Left lung (tissue), 14 donors: ENCODE results near the gene TMEM141. TPM values are rescaled to one million over a fixed set of nuclear protein-coding genes. Genes with fewer than 3 reads are reported as not detected.

ENCODE experiments used
- ATAC-seq: fragments of 200-7000 bp; cut with Tn5 transposase; one replicate; pipeline ENCODE4 v1.9.1; 2020; ENCODE audit warnings: moderate library complexity
- DNase-seq, 4 donors: peaks; one replicate each; pipeline ENCODE4 v3.0.0-alpha.2; 2013 to 2020
- H3K27ac ChIP-seq, 2 donors: fragments of 200-600 bp; sonication (generic) in 1 of 2; one replicate each; pipeline versions ENCODE4 v1.5.0 to v1.8.0; 2020 to 2021
- H3K27me3 ChIP-seq, 2 donors: fragments of 200-600 bp; sonication (generic) in 1 of 2; one replicate each; pipeline versions ENCODE4 v1.5.0 to v1.8.0; 2020 to 2021
- H3K36me3 ChIP-seq, 2 donors: fragments of 200-600 bp; sonication (generic) in 1 of 2; one replicate each; pipeline versions ENCODE4 v1.5.0 to v1.8.0; 2020 to 2021
- H3K4me1 ChIP-seq, 2 donors: fragments of 200-600 bp; one replicate each; pipeline ENCODE4 v1.8.0; 2021
- H3K4me3 ChIP-seq, 2 donors: fragments of 200-600 bp; sonication (generic) in 1 of 2; one replicate each; pipeline versions ENCODE4 v1.5.0 to v1.8.0; 2020 to 2021; ENCODE audit warnings: mild to moderate bottlenecking in 1 of 2
- H3K9me3 ChIP-seq, 2 donors: fragments of 200-600 bp; sonication (generic) in 1 of 2; one replicate each; pipeline versions ENCODE4 v1.5.0 to v1.8.0; 2020 to 2021
- CTCF ChIP-seq, 2 donors: fragments of 200-600 bp; sonication (generic) in 1 of 2; IDR thresholded peaks; one replicate each; pipeline versions ENCODE4 v1.5.0 to v1.8.0; 2021; ENCODE audit warnings: antibody characterized with exemption in 2 of 2
- intact Hi-C, 2 donors: fragments of 100-400 bp; cut with DNase I; formaldehyde crosslinking; loops; one replicate each; pipeline versions ENCODE4 v1.11.2 to v1.14.2; 2022
- long read RNA-seq, 12 donors: library from polyadenylated mRNA in 2 of 12; unstranded in 2 of 12; transcript quantifications; one replicate each; pipeline ENCODE4 v2.0.0 and lab custom pipeline, GENCODE V29; 2019 to 2026
- polyA plus RNA-seq, 6 donors: library from polyadenylated mRNA; unstranded; fragments of 120-200 nt; gene quantifications; one replicate each; pipeline ENCODE4 v1.2.1, GENCODE V29; 2013; ENCODE audit not compliant: insufficient read length in 6 of 6
- total RNA-seq, 2 donors: library from RNA; stranded (reverse); fragmentation: NEBNext Ultra II Directional; extraction: Animal tissue kit (Norgen Biotek cat#: 25700); gene quantifications; one replicate each; pipeline ENCODE4 v1.2.1, GENCODE V29; 2021
- donor health status: DM: no; HTN: yes; CAD: no.
- donor health status: DM: no; HTN: no; CAD: no.

The TMEM141 gene
- total RNA-seq (10 to 100 TPM; 74.3 to 76.6 TPM), polyA plus RNA-seq (10 to 100 TPM; 49.3 to 57.7 (median 52.8) TPM)
- long read RNA-seq, donor 1, transcript TMEM141-204 (4 exons, 683 nt), result minor isoform, 5 of 78 reads
- long read RNA-seq, donor 1, transcript TMEM141-201 (5 exons, 768 nt), result major isoform, 48 of 78 reads
- long read RNA-seq, donor 1, transcript TMEM141-202 (5 exons, 839 nt), result minor isoform, 7 of 78 reads
- long read RNA-seq, donor 1, partial matches to known transcripts, result 16 of 78 reads
- long read RNA-seq, donor 1, other reads (novel, unspliced or antisense), result 0 of 78 reads
- long read RNA-seq, donor 2, transcript TMEM141-201 (5 exons, 768 nt), result major isoform, 17 of 25 reads
- long read RNA-seq, donor 2, transcript TMEM141-202 (5 exons, 839 nt), result minor isoform, 5 of 25 reads
- long read RNA-seq, donor 2, partial matches to known transcripts, result 0 of 25 reads
- long read RNA-seq, donor 2, other reads (novel, unspliced or antisense), result 0 of 25 reads
- long read RNA-seq, donor 3, transcript TMEM141-201 (5 exons, 768 nt), result major isoform, 26 of 33 reads
- long read RNA-seq, donor 3, partial matches to known transcripts, result 0 of 33 reads
- long read RNA-seq, donor 3, other reads (novel, unspliced or antisense), result 0 of 33 reads
- long read RNA-seq, donor 4, transcript TMEM141-201 (5 exons, 768 nt), result major isoform, 28 of 38 reads
- long read RNA-seq, donor 4, transcript TMEM141-202 (5 exons, 839 nt), result minor isoform, 5 of 38 reads
- long read RNA-seq, donor 4, partial matches to known transcripts, result 2 of 38 reads
- long read RNA-seq, donor 4, other reads (novel, unspliced or antisense), result 1 of 38 reads
- long read RNA-seq, donor 5, transcript TMEM141-201 (5 exons, 768 nt), result major isoform, 43 of 56 reads
- long read RNA-seq, donor 5, transcript TMEM141-204 (4 exons, 683 nt), result minor isoform, 5 of 56 reads
- long read RNA-seq, donor 5, transcript TMEM141-202 (5 exons, 839 nt), result minor isoform, 5 of 56 reads
- long read RNA-seq, donor 5, partial matches to known transcripts, result 0 of 56 reads
- long read RNA-seq, donor 5, other reads (novel, unspliced or antisense), result 0 of 56 reads
- long read RNA-seq, donor 6, transcript TMEM141-201 (5 exons, 768 nt), result major isoform, 50 of 64 reads
- long read RNA-seq, donor 6, transcript TMEM141-202 (5 exons, 839 nt), result minor isoform, 10 of 64 reads
- long read RNA-seq, donor 6, partial matches to known transcripts, result 0 of 64 reads
- long read RNA-seq, donor 6, other reads (novel, unspliced or antisense), result 0 of 64 reads
- long read RNA-seq, donor 7, transcript TMEM141-201 (5 exons, 768 nt), result major isoform, 18 of 22 reads
- long read RNA-seq, donor 7, partial matches to known transcripts, result 0 of 22 reads
- long read RNA-seq, donor 7, other reads (novel, unspliced or antisense), result 0 of 22 reads
- long read RNA-seq, donor 8, transcript TMEM141-201 (5 exons, 768 nt), result major isoform, 29 of 36 reads
- long read RNA-seq, donor 8, partial matches to known transcripts, result 0 of 36 reads
- long read RNA-seq, donor 8, other reads (novel, unspliced or antisense), result 0 of 36 reads
- long read RNA-seq, donor 9, result 0 reads
- long read RNA-seq, donor 10, transcript TMEM141-204 (4 exons, 683 nt), result minor isoform, 7 of 78 reads
- long read RNA-seq, donor 10, transcript TMEM141-202 (5 exons, 839 nt), result minor isoform, 5 of 78 reads
- long read RNA-seq, donor 10, transcript TMEM141-201 (5 exons, 768 nt), result major isoform, 60 of 78 reads
- long read RNA-seq, donor 10, partial matches to known transcripts, result 1 of 78 reads
- long read RNA-seq, donor 10, other reads (novel, unspliced or antisense), result 4 of 78 reads
- long read RNA-seq, donor 11, transcript TMEM141-201 (5 exons, 768 nt), result major isoform, 17 of 29 reads
- long read RNA-seq, donor 11, transcript TMEM141-204 (4 exons, 683 nt), result minor isoform, 7 of 29 reads
- long read RNA-seq, donor 11, partial matches to known transcripts, result 0 of 29 reads
- long read RNA-seq, donor 11, other reads (novel, unspliced or antisense), result 0 of 29 reads
- long read RNA-seq, donor 12, transcript TMEM141-201 (5 exons, 768 nt), result major isoform, 21 of 23 reads
- long read RNA-seq, donor 12, partial matches to known transcripts, result 0 of 23 reads
- long read RNA-seq, donor 12, other reads (novel, unspliced or antisense), result 0 of 23 reads

- intact Hi-C loops, result no loop called here
- Histone ChIP-seq H3K36me3 (peaks cover 0 to 19% of the 10 kb centered on the region in 2 donors), H3K4me3 (peak within 1 kb of the TSS; percentile 74 to 75), H3K27ac (peak within 1 kb of the TSS; percentile 94 to 95), H3K9me3 (no peaks in the 10 kb centered on the region), H3K4me1 (peaks cover 8 to 47% of the 10 kb centered on the region in 2 donors), H3K27me3 (peaks cover 0 to 4% of the 10 kb centered on the region in 2 donors)
- peak; percentile 93 for ATAC-seq
- DNase-seq, result peak; percentile 99 to 100 (median 100)
- no peak for TF ChIP-seq CTCF (IDR thresholded peaks at IDR 0.05)
Observed at GRCh38 chr9:136790640-136791515, at the start of gene TMEM141. Gene TMEM141, plus strand, starts transcription at chr9:136791344. Its CDS starts 27 bp downstream, at chr9:136791371.

GRCh38 chr9:136741883-136742571, 49.1 kb upstream of the TMEM141 start:
- DNase-seq (peak in 1 of 4 donors; percentile 80), ATAC-seq (peak; percentile 52)
- no peak for TF ChIP-seq CTCF (IDR thresholded peaks at IDR 0.05)
- intact Hi-C loops, result no loop called here
- Histone ChIP-seq H3K27ac (no peak overlapping the region), H3K4me1 (peaks cover 15 to 20% of the 10 kb centered on the region in 2 donors), H3K9me3 (no peaks in the 10 kb centered on the region), H3K27me3 (peaks cover 16 to 53% of the 10 kb centered on the region in 2 donors), H3K4me3 (no peak overlapping the region), H3K36me3 (no peaks in the 10 kb centered on the region)

DNA sequence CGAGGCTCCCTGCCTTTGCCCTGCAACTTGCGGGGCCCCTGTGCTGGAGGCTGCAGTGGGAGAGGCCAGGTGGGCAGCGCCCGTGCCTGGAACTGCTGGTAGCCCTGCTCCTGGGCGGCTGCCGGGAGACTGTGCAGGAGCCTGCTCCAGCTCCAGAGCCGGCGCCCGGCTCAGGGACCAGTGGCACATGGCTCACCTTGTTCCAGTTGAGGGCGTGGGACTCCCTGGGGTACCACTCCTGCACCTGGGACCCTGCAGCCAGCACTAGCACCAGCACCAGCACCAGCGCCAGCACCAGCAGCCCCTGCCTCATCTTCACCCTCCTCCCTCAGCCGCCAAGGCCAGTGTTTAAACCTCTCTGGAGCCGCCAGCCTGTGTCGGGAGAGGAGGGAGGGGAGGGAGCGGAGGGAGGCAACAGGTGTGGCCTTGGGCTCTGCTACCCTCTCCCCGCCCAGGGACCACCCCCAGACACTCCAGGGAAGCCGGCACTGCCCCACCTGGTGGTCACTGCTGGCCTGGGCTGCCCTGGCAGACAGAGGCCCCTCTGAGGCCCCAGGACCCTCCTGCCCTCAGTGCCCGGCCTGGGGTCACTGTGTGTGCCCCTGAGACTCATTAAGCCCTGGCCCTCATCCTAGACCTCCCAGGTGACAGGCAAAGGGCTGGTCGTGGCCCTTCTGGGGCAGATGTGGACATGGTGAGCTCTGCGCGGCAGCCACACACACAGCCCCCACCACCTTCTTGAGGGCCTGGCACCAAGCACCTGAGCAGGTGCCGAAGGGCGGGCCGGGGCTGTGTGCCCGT, 48.4 kb upstream of the TMEM141 start, which contains the start of gene LCN10:
Gene LCN10 (minus strand): TSS at position 350 of the 801 bp plus-strand sequence. CDS start 37 bp downstream, at position 313.
- H3K4me1 ChIP-seq, result peaks cover 15 to 20% of the 10 kb centered on the region in 2 donors
- no peaks in the 10 kb centered on the region for H3K36me3 ChIP-seq
- peak; percentile 10 for ATAC-seq
- intact Hi-C loops, result no loop called here
- peaks cover 16 to 53% of the 10 kb centered on the region in 2 donors for H3K27me3 ChIP-seq
- no peak within 1 kb of the TSS for H3K27ac ChIP-seq
- peak in 1 of 4 donors; percentile 75 for DNase-seq
- no peak within 1 kb of the TSS for H3K4me3 ChIP-seq
- no peak for TF ChIP-seq CTCF (IDR thresholded peaks at IDR 0.05)
- H3K9me3 ChIP-seq, result no peaks in the 10 kb centered on the region
